ENCODE data around the gene TRIP11.

TRIP11 gene

GRCh38 chr14:92035890-92036289 is 4.0 kb downstream of the TRIP11 start:
- Histone ChIP-seq H2BK15ac (ENCODE audit: low read length) (no peak overlapping the region), H2AK5ac (ENCODE audit: low read depth, low read length) (no peak overlapping the region), H4K8ac (ENCODE audit: low read depth, low read length) (no peak overlapping the region), H2BK12ac (ENCODE audit: low read length) (no peak overlapping the region), H2BK5ac (ENCODE audit: low read length) (no peak overlapping the region), H3K79me1 (ENCODE audit: low read depth, low read length) (no peaks in the 10 kb centered on the region), H3K23ac (ENCODE audit: low read depth, low read length, poor library complexity) (no peak overlapping the region), H3K27me3 (ENCODE audit: control insufficient read depth in 3 of 3, insufficient read depth in 3 of 3, low read depth in 1 of 3, low read length in 3 of 3) (no peaks in the 10 kb centered on the region), H3K4me3 (ENCODE audit: low read length in 2 of 2) (no peak overlapping the region), H3K4me1 (ENCODE audit: control insufficient read depth in 2 of 2, insufficient read depth in 1 of 2, low read depth in 1 of 2, low read length in 2 of 2) (peaks cover 4 to 9% of the 10 kb centered on the region in 2 donors), H3K9ac (ENCODE audit: low read depth, low read length, poor library complexity) (no peak overlapping the region), H3K18ac (ENCODE audit: low read length) (no peak overlapping the region), H2AFZ (ENCODE audit: low read length) (no peak overlapping the region), H3K36me3 (replicated peaks in 1 of 2; ENCODE audit: control insufficient read depth in 2 of 2, insufficient read depth in 2 of 2, low read length in 2 of 2) (peaks cover 5 to 32% of the 10 kb centered on the region in 2 donors), H3K4ac (ENCODE audit: low read length) (no peak overlapping the region), H3K27ac (replicated peaks; ENCODE audit: low read length) (no peak overlapping the region), H3K4me2 (ENCODE audit: insufficient read depth, low read length, poor library complexity, severe bottlenecking) (no peak overlapping the region), H3K14ac (ENCODE audit: low read length) (no peak overlapping the region), H2BK120ac (ENCODE audit: low read depth, low read length) (no peak overlapping the region), H4K91ac (ENCODE audit: low read depth, low read length, poor library complexity) (no peak overlapping the region), H3K9me3 (replicated peaks in 1 of 2; ENCODE audit: control insufficient read depth in 2 of 2, insufficient read depth in 1 of 2, low read depth in 1 of 2, low read length in 2 of 2) (peaks cover 6 to 7% of the 10 kb centered on the region in 2 donors)
- DNase-seq (ENCODE audit: low spot score), result no peak
- no CpG with 5 or more reads among the region's 1 CpG for WGBS, 2 donors (ENCODE audit: extremely low coverage in 2 of 2, insufficient read length in 2 of 2, insufficient replicate concordance in 1 of 2)

- no peaks in the 10 kb centered on the region for H3K79me1 ChIP-seq (ENCODE audit: low read depth, low read length)
- no peak overlapping the region for H3K4me3 ChIP-seq (ENCODE audit: low read length in 2 of 2)
- peaks cover 6 to 7% of the 10 kb centered on the region in 2 donors for H3K9me3 ChIP-seq (replicated peaks in 1 of 2; ENCODE audit: control insufficient read depth in 2 of 2, insufficient read depth in 1 of 2, low read depth in 1 of 2, low read length in 2 of 2)
- no peak overlapping the region for H3K4ac ChIP-seq (ENCODE audit: low read length)
- H3K4me2 ChIP-seq (ENCODE audit: insufficient read depth, low read length, poor library complexity, severe bottlenecking), result no peak overlapping the region
- H2BK12ac ChIP-seq (ENCODE audit: low read length), result no peak overlapping the region
- no peak overlapping the region for H3K14ac ChIP-seq (ENCODE audit: low read length)
- H3K27ac ChIP-seq (replicated peaks; ENCODE audit: low read length), result no peak overlapping the region
- peaks cover 4 to 6% of the 10 kb centered on the region in 2 donors for H3K4me1 ChIP-seq (ENCODE audit: control insufficient read depth in 2 of 2, insufficient read depth in 1 of 2, low read depth in 1 of 2, low read length in 2 of 2)
- no CpG with 5 or more reads among the region's 11 CpGs for WGBS, 2 donors (ENCODE audit: extremely low coverage in 2 of 2, insufficient read length in 2 of 2, insufficient replicate concordance in 1 of 2)
- H3K9ac ChIP-seq (ENCODE audit: low read depth, low read length, poor library complexity), result no peak overlapping the region
- DNase-seq (ENCODE audit: low spot score), result no peak
- no peak overlapping the region for H2AFZ ChIP-seq (ENCODE audit: low read length)
- no peak overlapping the region for H2BK15ac ChIP-seq (ENCODE audit: low read length)
- no peak overlapping the region for H2BK120ac ChIP-seq (ENCODE audit: low read depth, low read length)
- H3K27me3 ChIP-seq (ENCODE audit: control insufficient read depth in 3 of 3, insufficient read depth in 3 of 3, low read depth in 1 of 3, low read length in 3 of 3), result no peaks in the 10 kb centered on the region
- no peak overlapping the region for H2AK5ac ChIP-seq (ENCODE audit: low read depth, low read length)
- no peak overlapping the region for H3K18ac ChIP-seq (ENCODE audit: low read length)
- H4K8ac ChIP-seq (ENCODE audit: low read depth, low read length), result no peak overlapping the region
- no peak overlapping the region for H4K91ac ChIP-seq (ENCODE audit: low read depth, low read length, poor library complexity)
- H2BK5ac ChIP-seq (ENCODE audit: low read length), result no peak overlapping the region
- no peak overlapping the region for H3K23ac ChIP-seq (ENCODE audit: low read depth, low read length, poor library complexity)
- peaks cover 7 to 46% of the 10 kb centered on the region in 2 donors for H3K36me3 ChIP-seq (replicated peaks in 1 of 2; ENCODE audit: control insufficient read depth in 2 of 2, insufficient read depth in 2 of 2, low read length in 2 of 2)
Measured at GRCh38 chr14:92033906-92034687, 5.8 kb downstream of the TRIP11 start.

GRCh38 chr14:92033433-92033832 is 6.4 kb downstream of the TRIP11 start:
- Histone ChIP-seq H3K79me1 (ENCODE audit: low read depth, low read length) (no peaks in the 10 kb centered on the region), H2BK120ac (ENCODE audit: low read depth, low read length) (no peak overlapping the region), H2AK5ac (ENCODE audit: low read depth, low read length) (no peak overlapping the region), H3K4me2 (ENCODE audit: insufficient read depth, low read length, poor library complexity, severe bottlenecking) (no peak overlapping the region), H3K9ac (ENCODE audit: low read depth, low read length, poor library complexity) (no peak overlapping the region), H3K4ac (ENCODE audit: low read length) (no peak overlapping the region), H3K18ac (ENCODE audit: low read length) (no peak overlapping the region), H4K91ac (ENCODE audit: low read depth, low read length, poor library complexity) (no peak overlapping the region), H3K36me3 (replicated peaks in 1 of 2; ENCODE audit: control insufficient read depth in 2 of 2, insufficient read depth in 2 of 2, low read length in 2 of 2) (peaks cover 7 to 52% of the 10 kb centered on the region in 2 donors), H2BK5ac (ENCODE audit: low read length) (no peak overlapping the region), H3K27ac (replicated peaks; ENCODE audit: low read length) (no peak overlapping the region), H3K14ac (ENCODE audit: low read length) (no peak overlapping the region), H3K4me3 (ENCODE audit: low read length in 2 of 2) (no peak overlapping the region), H3K27me3 (ENCODE audit: control insufficient read depth in 3 of 3, insufficient read depth in 3 of 3, low read depth in 1 of 3, low read length in 3 of 3) (no peaks in the 10 kb centered on the region), H4K8ac (ENCODE audit: low read depth, low read length) (no peak overlapping the region), H2BK15ac (ENCODE audit: low read length) (no peak overlapping the region), H3K9me3 (replicated peaks in 1 of 2; ENCODE audit: control insufficient read depth in 2 of 2, insufficient read depth in 1 of 2, low read depth in 1 of 2, low read length in 2 of 2) (peaks cover 6 to 7% of the 10 kb centered on the region in 2 donors), H2AFZ (ENCODE audit: low read length) (no peak overlapping the region), H3K23ac (ENCODE audit: low read depth, low read length, poor library complexity) (no peak overlapping the region), H3K4me1 (ENCODE audit: control insufficient read depth in 2 of 2, insufficient read depth in 1 of 2, low read depth in 1 of 2, low read length in 2 of 2) (peaks cover 4 to 6% of the 10 kb centered on the region in 2 donors), H2BK12ac (ENCODE audit: low read length) (no peak overlapping the region)
- no CpG with 5 or more reads among the region's 1 CpG for WGBS, 2 donors (ENCODE audit: extremely low coverage in 2 of 2, insufficient read length in 2 of 2, insufficient replicate concordance in 1 of 2)
- no peak for DNase-seq (ENCODE audit: low spot score)

- H3K27me3 ChIP-seq (ENCODE audit: control insufficient read depth in 3 of 3, insufficient read depth in 3 of 3, low read depth in 1 of 3, low read length in 3 of 3), result no peaks in the 10 kb centered on the region
- WGBS, 2 donors (ENCODE audit: extremely low coverage in 2 of 2, insufficient read length in 2 of 2, insufficient replicate concordance in 1 of 2), result no CpG with 5 or more reads among the region's 21 CpGs
Measured at GRCh38 chr14:92026548-92027190, 13.2 kb downstream of the TRIP11 start.

More at GRCh38 chr14:92026548-92027190, 13.2 kb downstream of the TRIP11 start:
- no peak overlapping the region for H3K4me2 ChIP-seq (ENCODE audit: insufficient read depth, low read length, poor library complexity, severe bottlenecking)
- no peak overlapping the region for H2AFZ ChIP-seq (ENCODE audit: low read length)
- H3K27ac ChIP-seq (replicated peaks; ENCODE audit: low read length), result no peak overlapping the region
- DNase-seq (ENCODE audit: low spot score), result no peak
- H2BK12ac ChIP-seq (ENCODE audit: low read length), result no peak overlapping the region
- H3K18ac ChIP-seq (ENCODE audit: low read length), result no peak overlapping the region
- H2BK15ac ChIP-seq (ENCODE audit: low read length), result no peak overlapping the region
- no peak overlapping the region for H2BK120ac ChIP-seq (ENCODE audit: low read depth, low read length)
- no peaks in the 10 kb centered on the region for H3K79me1 ChIP-seq (ENCODE audit: low read depth, low read length)
- H2AK5ac ChIP-seq (ENCODE audit: low read depth, low read length), result no peak overlapping the region
- H3K36me3 ChIP-seq (replicated peaks in 1 of 2; ENCODE audit: control insufficient read depth in 2 of 2, insufficient read depth in 2 of 2, low read length in 2 of 2), result peaks cover 9 to 86% of the 10 kb centered on the region in 2 donors
- no peak overlapping the region for H3K4me3 ChIP-seq (ENCODE audit: low read length in 2 of 2)
- no peak overlapping the region for H4K91ac ChIP-seq (ENCODE audit: low read depth, low read length, poor library complexity)
- no peak overlapping the region for H4K8ac ChIP-seq (ENCODE audit: low read depth, low read length)
- H3K9me3 ChIP-seq (replicated peaks in 1 of 2; ENCODE audit: control insufficient read depth in 2 of 2, insufficient read depth in 1 of 2, low read depth in 1 of 2, low read length in 2 of 2), result no peaks in the 10 kb centered on the region
- no peak overlapping the region for H3K9ac ChIP-seq (ENCODE audit: low read depth, low read length, poor library complexity)
- no peak overlapping the region for H3K23ac ChIP-seq (ENCODE audit: low read depth, low read length, poor library complexity)
- no peaks in the 10 kb centered on the region for H3K4me1 ChIP-seq (ENCODE audit: control insufficient read depth in 2 of 2, insufficient read depth in 1 of 2, low read depth in 1 of 2, low read length in 2 of 2)
- no peak overlapping the region for H3K14ac ChIP-seq (ENCODE audit: low read length)
- H3K4ac ChIP-seq (ENCODE audit: low read length), result no peak overlapping the region
- no peak overlapping the region for H2BK5ac ChIP-seq (ENCODE audit: low read length)
